HG02571 (cell line): ENCODE results near the gene ISLR.

Experiments used
- ATAC-seq: cut with Tn5 transposase; IDR thresholded peaks from one replicate; pipeline ENCODE4 v1.9.1; 2021; ENCODE audit warnings: mild to moderate bottlenecking, moderate library complexity; ENCODE audit not compliant: unreplicated experiment

The ISLR gene

GRCh38 chr15:74170875-74171578 lies 2.5 kb upstream of the ISLR start:
- no peak for ATAC-seq

GRCh38 chr15:74171965-74172541 lies 1.5 kb upstream of the ISLR start:
- no peak for ATAC-seq

- ATAC-seq = no peak
These were observed 670 bp upstream of the ISLR start for GRCh38 chr15:74172701-74173379.

GRCh38 chr15:74174219-74174957 lies 878 bp downstream of the ISLR start:
- ATAC-seq = no peak

GRCh38 chr15:74174958-74175253 lies 1.4 kb downstream of the ISLR start:
- no peak for ATAC-seq

GRCh38 chr15:74175271-74176191 lies 2.0 kb downstream of the ISLR start:
- no peak for ATAC-seq

- no peak for ATAC-seq
These were observed 3.0 kb downstream of the ISLR start for GRCh38 chr15:74176262-74177214.

- ATAC-seq = no peak
These were observed 5.0 kb downstream of the ISLR start for GRCh38 chr15:74178326-74179100.

- no peak for ATAC-seq
These were observed 5.8 kb downstream of the ISLR start for GRCh38 chr15:74179101-74179841.

GRCh38 chr15:74179983-74180880 lies 6.7 kb downstream of the ISLR start:
- ATAC-seq = no peak

GRCh38 chr15:74180881-74181602 lies 7.5 kb downstream of the ISLR start:
- ATAC-seq = no peak

GRCh38 chr15:74182131-74182530 lies 8.6 kb downstream of the ISLR start:
- ATAC-seq = no peak

GRCh38 chr15:74184582-74185091 lies 11.1 kb downstream of the ISLR start:
- ATAC-seq = no peak

- ATAC-seq = no peak
These were observed 12.3 kb downstream of the ISLR start for GRCh38 chr15:74185710-74186348.

- ATAC-seq = no peak
These were observed 14.7 kb downstream of the ISLR start for GRCh38 chr15:74188216-74188615.

- ATAC-seq = no peak
These were observed 18.3 kb downstream of the ISLR start for GRCh38 chr15:74191798-74192197.
